GM18505 (cell line): ENCODE measurements around the gene FAT3.

Experiments used
- ATAC-seq: cut with Tn5 transposase; IDR thresholded peaks from one replicate; pipeline ENCODE4 v1.9.1; 2021; ENCODE audit not compliant: unreplicated experiment
- POLR2A ChIP-seq: IDR thresholded peaks from 4 replicates; pipeline ENCODE4 v1.6.1; 2011; ENCODE audit warnings: borderline replicate concordance; ENCODE audit not compliant: insufficient read depth, insufficient read length; ENCODE audit errors: extremely low read depth

FAT3 gene

GRCh38 chr11:92224407-92225124 lies at the start of gene FAT3:
Gene FAT3 (plus strand): TSS chr11:92224818. CDS start chr11:92352113, 127,295 bp downstream.
- no peak for ATAC-seq
- TF ChIP-seq POLR2A: no peak

- no peak for ATAC-seq
- TF ChIP-seq POLR2A: no peak
Observed at GRCh38 chr11:92179017-92179670, 45.5 kb upstream of the FAT3 start.

GRCh38 chr11:92180226-92180625 lies 44.4 kb upstream of the FAT3 start:
- TF ChIP-seq POLR2A: no peak
- ATAC-seq: no peak

GRCh38 chr11:92180664-92181251 lies 43.9 kb upstream of the FAT3 start:
- no peak for TF ChIP-seq POLR2A
- no peak for ATAC-seq

GRCh38 chr11:92190535-92191206 lies 33.9 kb upstream of the FAT3 start:
- TF ChIP-seq POLR2A: no peak

GRCh38 chr11:92192141-92192540 lies 32.5 kb upstream of the FAT3 start:
- ATAC-seq: no peak
- no peak for TF ChIP-seq POLR2A

More at GRCh38 chr11:92190535-92191206, 33.9 kb upstream of the FAT3 start:
- no peak for ATAC-seq

GRCh38 chr11:92198268-92198667 lies 26.4 kb upstream of the FAT3 start:
- no peak for TF ChIP-seq POLR2A
- ATAC-seq: no peak

GRCh38 chr11:92199991-92200390 lies 24.6 kb upstream of the FAT3 start:
- ATAC-seq: no peak
- no peak for TF ChIP-seq POLR2A

- ATAC-seq: no peak
- TF ChIP-seq POLR2A: no peak
Observed at GRCh38 chr11:92204731-92205130, 19.9 kb upstream of the FAT3 start.

GRCh38 chr11:92206441-92206840 lies 18.2 kb upstream of the FAT3 start:
- TF ChIP-seq POLR2A: no peak
- no peak for ATAC-seq

- no peak for TF ChIP-seq POLR2A
- no peak for ATAC-seq
Observed at GRCh38 chr11:92211576-92212167, 12.9 kb upstream of the FAT3 start.

GRCh38 chr11:92212530-92212929 lies 12.1 kb upstream of the FAT3 start:
- no peak for ATAC-seq
- TF ChIP-seq POLR2A: no peak

GRCh38 chr11:92216789-92217188 lies 7.8 kb upstream of the FAT3 start:
- TF ChIP-seq POLR2A: no peak
- no peak for ATAC-seq
